ENCODE data around the gene FAM217B. TPM values are rescaled to one million over a fixed set of nuclear protein-coding genes. Genes with fewer than 3 reads are reported as not detected.
A peak's percentile ranks its signal among the peaks of the same experiment; 100 is the strongest.

The FAM217B gene
- total and polyA plus RNA-seq, 2 donors from 2014 or later = 3.2 to 15.5 TPM

GRCh38 chr20:59932616-59933295 lies 7.4 kb upstream of the FAM217B start:
- H3K27ac ChIP-seq (ENCODE audit: low read depth in 2 of 2, low read length in 2 of 2) = no peak overlapping the region
- intact Hi-C loops (cut with DNase I) = no loop called here
- H3K9ac ChIP-seq (ENCODE audit: low read length in 3 of 3) = no peak overlapping the region
- DNase-seq = peak in 2 of 5 donors; percentile 57 to 70
- H3K36me3 ChIP-seq (ENCODE audit: control insufficient read depth in 2 of 3, insufficient read depth in 3 of 3, low read length in 3 of 3) = no peaks in the 10 kb centered on the region
- no peaks in the 10 kb centered on the region for H3K27me3 ChIP-seq (ENCODE audit: control insufficient read depth, insufficient read depth, low read length)
- no peak for FAIRE-seq
- H3K4me1 ChIP-seq (ENCODE audit: control insufficient read depth in 2 of 3, insufficient read depth in 2 of 3, low read depth in 1 of 3, low read length in 3 of 3) = peaks cover 0 to 3% (median 0%) of the 10 kb centered on the region in 3 donors
- H3K4me3 ChIP-seq (ENCODE audit: low read length in 3 of 3) = no peak overlapping the region
- no peaks in the 10 kb centered on the region for H3K9me3 ChIP-seq (ENCODE audit: control insufficient read depth in 2 of 3, insufficient read depth in 1 of 3, low read length in 3 of 3)
- TF ChIP-seq CTCF (IDR thresholded peaks at IDR 0.05; ENCODE audit: borderline replicate concordance, extremely low read depth, insufficient read depth) = no peak

GRCh38 chr20:59933296-59933848 lies 6.8 kb upstream of the FAM217B start, which contains the start of gene SYCP2:
Gene SYCP2, minus strand, starts transcription at chr20:59933637. Its CDS starts 11,224 bp downstream, at chr20:59922413.
- H3K4me1 ChIP-seq (ENCODE audit: control insufficient read depth in 2 of 3, insufficient read depth in 2 of 3, low read depth in 1 of 3, low read length in 3 of 3) = peaks cover 0 to 2% (median 2%) of the 10 kb centered on the region in 3 donors
- intact Hi-C loops (cut with DNase I) = no loop called here
- TF ChIP-seq CTCF (IDR thresholded peaks at IDR 0.05; ENCODE audit: borderline replicate concordance, extremely low read depth, insufficient read depth) = no peak
- H3K27ac ChIP-seq (ENCODE audit: low read depth in 2 of 2, low read length in 2 of 2) = peak within 1 kb of the TSS; percentile 47 to 60
- H3K27me3 ChIP-seq (ENCODE audit: control insufficient read depth, insufficient read depth, low read length) = no peaks in the 10 kb centered on the region
- no peaks in the 10 kb centered on the region for H3K9me3 ChIP-seq (ENCODE audit: control insufficient read depth in 2 of 3, insufficient read depth in 1 of 3, low read length in 3 of 3)
- peak in 3 of 5 donors; percentile 68 to 83 (median 69) for DNase-seq
- peak within 1 kb of the TSS; percentile 30 to 72 (median 62) for H3K4me3 ChIP-seq (ENCODE audit: low read length in 3 of 3)
- H3K9ac ChIP-seq (ENCODE audit: low read length in 3 of 3) = peak within 1 kb of the TSS in 2 of 3 donors; percentile 16 to 62
- FAIRE-seq = no peak
- H3K36me3 ChIP-seq (ENCODE audit: control insufficient read depth in 2 of 3, insufficient read depth in 3 of 3, low read length in 3 of 3) = no peaks in the 10 kb centered on the region

- H3K4me3 ChIP-seq (ENCODE audit: low read length in 3 of 3) = peak overlapping the region; percentile 30 to 72 (median 62)
Observed at GRCh38 chr20:59933849-59934585, 6.2 kb upstream of the FAM217B start.

More at GRCh38 chr20:59933849-59934585, 6.2 kb upstream of the FAM217B start:
- DNase-seq (peak; percentile 79 to 92 (median 85)), FAIRE-seq (no peak)
- Histone ChIP-seq H3K9ac (ENCODE audit: low read length in 3 of 3) (peak overlapping the region in 2 of 3 donors; percentile 16 to 62), H3K4me1 (ENCODE audit: control insufficient read depth in 2 of 3, insufficient read depth in 2 of 3, low read depth in 1 of 3, low read length in 3 of 3) (peaks cover 0 to 6% (median 5%) of the 10 kb centered on the region in 3 donors), H3K9me3 (ENCODE audit: control insufficient read depth in 2 of 3, insufficient read depth in 1 of 3, low read length in 3 of 3) (no peaks in the 10 kb centered on the region), H3K27ac (ENCODE audit: low read depth in 2 of 2, low read length in 2 of 2) (peak overlapping the region; percentile 47 to 60), H3K27me3 (ENCODE audit: control insufficient read depth, insufficient read depth, low read length) (no peaks in the 10 kb centered on the region), H3K36me3 (ENCODE audit: control insufficient read depth in 2 of 3, insufficient read depth in 3 of 3, low read length in 3 of 3) (no peaks in the 10 kb centered on the region)
- intact Hi-C loops (cut with DNase I) = no loop called here
- TF ChIP-seq CTCF (IDR thresholded peaks at IDR 0.05; ENCODE audit: borderline replicate concordance, extremely low read depth, insufficient read depth) = peak; percentile 79

All from kidney (tissue), 14 donors.